NCI-H2107 treated with DMSO at 0.1 percent for 48 hours (cell line): Measurements from ENCODE around the gene PTPN3.
A peak's percentile ranks its signal among the peaks of the same experiment; 100 is the strongest.

Experiments used
- DNase-seq: peaks from one replicate; lab custom pipeline; 2025; ENCODE audit not compliant: unreplicated experiment; lab: John Stamatoyannopoulos, UW

The PTPN3 gene

GRCh38 chr9:109478051-109478563 is 20.0 kb downstream of the PTPN3 start:
- DNase-seq = no peak

- DNase-seq = peak; percentile 53
Measured at GRCh38 chr9:109477258-109478050, 20.7 kb downstream of the PTPN3 start.

DNA sequence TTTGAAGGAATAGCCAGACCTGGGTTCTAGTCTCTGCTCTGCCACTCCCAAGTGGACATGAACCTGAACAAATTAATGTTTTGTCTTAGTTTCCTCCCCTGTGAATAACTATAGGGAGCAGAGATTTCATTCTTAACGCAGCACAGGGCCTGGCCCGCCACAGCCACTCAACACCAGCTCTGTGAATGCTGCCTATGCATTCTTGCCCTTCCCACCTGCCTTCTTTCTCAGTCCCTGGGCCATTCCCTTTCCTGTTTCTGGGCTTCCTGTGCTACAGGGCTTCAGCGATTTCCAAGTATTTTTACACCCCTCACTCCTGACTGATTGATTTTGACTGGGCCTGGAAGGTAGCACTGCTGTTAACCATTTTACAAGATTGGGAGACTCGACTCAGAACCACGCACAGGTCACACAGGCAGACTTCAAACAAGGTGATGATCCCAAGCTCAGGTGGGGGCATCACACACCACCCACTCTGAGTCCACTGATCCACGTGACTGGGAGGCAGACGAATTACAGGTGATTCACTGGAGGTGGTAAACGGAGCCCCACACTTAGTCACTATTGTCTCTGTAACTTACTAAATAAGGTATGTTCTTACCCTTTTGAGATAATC is 21.4 kb downstream of the PTPN3 start:
- no peak for DNase-seq

- no peak for DNase-seq
Measured at GRCh38 chr9:109475526-109475925, 22.6 kb downstream of the PTPN3 start.

- no peak for DNase-seq
Measured at GRCh38 chr9:109474944-109475343, 23.2 kb downstream of the PTPN3 start.

DNA sequence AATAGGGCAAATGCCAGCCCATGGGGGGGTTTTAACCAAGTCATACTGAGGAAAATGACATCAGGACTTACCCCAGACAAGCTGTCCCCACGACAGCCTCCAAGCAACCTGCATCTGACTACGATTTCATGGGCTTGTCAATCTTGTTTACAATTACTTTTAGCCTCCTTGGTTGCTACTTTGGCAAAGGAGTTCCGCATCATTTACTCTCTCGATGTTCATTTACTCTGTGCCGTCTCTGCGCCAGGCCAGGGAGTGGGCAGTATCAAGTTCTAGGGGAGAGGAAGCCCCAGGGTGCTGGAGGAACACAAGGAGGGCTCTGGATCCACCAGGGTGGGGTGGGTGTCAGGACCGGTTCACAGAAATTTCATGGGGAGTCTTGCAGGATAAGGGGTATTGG is 23.9 kb downstream of the PTPN3 start:
- no peak for DNase-seq

DNA sequence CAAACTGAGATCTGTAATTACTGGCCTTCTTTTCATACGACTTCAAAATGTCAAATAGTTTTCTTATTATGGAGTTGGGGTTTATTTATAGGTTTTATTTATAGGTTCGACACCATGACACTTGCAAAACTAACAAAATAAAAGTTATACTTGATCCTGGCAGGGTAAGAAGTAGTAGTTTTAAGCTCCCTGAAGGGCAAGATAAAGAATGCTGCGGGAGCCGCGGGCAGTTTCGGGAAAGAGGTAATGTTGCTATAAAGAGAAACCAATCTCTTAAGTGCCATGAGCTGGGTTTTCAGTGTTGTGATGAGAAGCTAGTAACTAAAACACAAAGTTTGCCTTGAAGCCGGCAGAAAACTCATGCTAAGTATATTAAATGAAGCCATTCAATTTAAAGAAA is 24.8 kb downstream of the PTPN3 start:
- DNase-seq = no peak

GRCh38 chr9:109471475-109472393 is 26.4 kb downstream of the PTPN3 start:
- DNase-seq = no peak

DNA sequence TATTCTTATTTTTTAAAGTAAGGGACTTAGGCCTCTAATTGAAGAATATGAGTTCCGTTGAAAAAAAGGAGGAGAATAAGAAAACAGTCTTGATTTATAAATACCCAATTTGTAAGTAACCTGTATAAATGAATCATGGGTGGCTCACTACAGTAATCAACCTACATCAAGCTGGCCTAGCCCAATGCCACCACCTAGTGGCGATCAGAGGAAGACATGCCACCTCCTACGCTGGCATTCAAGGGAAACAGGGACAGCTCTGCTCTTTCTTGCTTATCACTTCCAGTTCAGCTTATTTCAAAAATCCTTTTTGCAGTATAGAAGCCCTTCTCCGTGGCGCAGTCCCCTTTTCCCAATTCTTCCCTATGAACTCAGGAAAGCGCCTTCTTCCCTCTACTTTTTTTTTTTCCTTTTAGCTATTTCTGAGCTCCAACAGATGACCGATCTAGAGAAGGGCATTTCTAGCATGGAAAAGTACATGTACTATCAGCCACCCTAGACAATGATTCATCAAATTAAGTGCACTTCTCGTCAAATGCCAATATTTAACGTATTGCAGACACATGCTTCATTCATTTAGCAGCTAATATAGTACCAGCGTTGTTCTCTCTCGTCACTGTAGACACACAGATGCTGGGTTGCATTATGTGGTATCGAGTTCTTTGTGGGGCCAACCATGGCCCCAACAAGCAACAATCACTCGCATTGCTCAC is 28.3 kb downstream of the PTPN3 start:
- DNase-seq = peak; percentile 64

- no peak for DNase-seq
Measured at GRCh38 chr9:109468927-109469326, 29.2 kb downstream of the PTPN3 start.

GRCh38 chr9:109467936-109468335 is 30.2 kb downstream of the PTPN3 start:
- DNase-seq = no peak

GRCh38 chr9:109466623-109467590 is 31.2 kb downstream of the PTPN3 start:
- no peak for DNase-seq

DNA sequence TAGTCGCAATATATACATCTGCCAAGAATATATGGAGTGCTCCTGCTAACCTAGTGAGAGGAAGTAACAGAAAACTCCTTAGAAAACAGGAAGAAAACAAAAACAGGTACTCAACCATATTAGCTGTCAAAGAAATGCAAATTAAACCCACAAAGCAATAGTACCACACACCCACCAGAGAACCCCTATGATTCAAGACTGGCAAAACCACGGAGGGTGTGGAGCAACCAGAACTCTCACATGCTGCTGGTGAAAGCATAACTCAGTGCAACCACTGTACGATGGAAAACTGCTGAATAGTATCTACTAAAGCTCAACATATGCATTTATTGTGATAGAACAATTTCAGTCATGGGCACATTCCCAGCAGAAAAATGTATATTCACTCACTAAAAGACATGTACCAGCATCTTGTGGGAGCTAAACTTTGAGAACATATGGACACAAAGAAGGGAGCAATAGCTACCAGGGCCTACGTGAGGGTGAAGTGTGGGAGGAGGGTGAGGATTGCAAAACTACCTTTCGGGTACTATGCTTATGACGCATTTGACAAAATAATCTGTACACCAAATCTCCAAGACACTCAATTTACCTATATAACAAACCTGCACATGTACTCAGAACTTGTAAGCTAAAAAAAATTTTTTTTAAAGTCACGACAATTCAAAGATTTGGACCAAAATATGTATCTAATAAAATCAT is 34.0 kb downstream of the PTPN3 start:
- no peak for DNase-seq

GRCh38 chr9:109460576-109460975 is 37.5 kb downstream of the PTPN3 start:
- DNase-seq = no peak

GRCh38 chr9:109459423-109459822 is 38.7 kb downstream of the PTPN3 start:
- no peak for DNase-seq

DNA sequence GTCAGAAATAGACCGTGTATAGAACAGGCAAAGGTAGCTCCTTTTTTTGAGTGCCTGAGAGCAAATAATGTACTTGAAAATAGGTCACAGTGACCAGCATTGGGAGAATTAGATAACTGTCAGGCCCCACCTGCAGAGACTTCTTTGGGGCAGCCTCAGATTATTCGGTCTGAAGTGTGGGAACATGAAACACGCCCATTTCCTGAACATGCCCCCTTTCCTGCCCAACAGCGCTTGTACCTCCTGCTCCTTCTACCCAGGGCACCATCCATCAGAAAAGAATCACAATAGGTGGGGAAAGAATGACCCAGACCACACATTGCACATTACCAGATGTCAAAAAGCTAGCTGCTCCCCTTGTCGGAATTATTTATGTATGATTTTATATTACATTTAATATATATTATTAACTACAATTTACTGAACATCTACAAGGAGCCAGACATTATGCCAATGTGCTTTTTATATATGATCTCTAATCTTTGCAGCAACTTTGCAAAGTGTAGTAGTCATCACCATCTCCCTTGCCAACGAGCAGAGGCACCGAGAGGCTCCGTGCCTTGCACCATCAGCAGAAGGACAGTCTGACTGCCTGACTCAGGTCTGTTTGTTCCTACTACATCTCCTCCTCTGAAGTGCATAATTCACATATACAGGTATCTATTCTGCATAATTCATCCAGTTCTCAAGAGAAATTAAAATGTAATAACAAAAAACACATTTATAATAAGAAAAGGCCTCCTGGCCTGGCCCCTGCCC is 39.5 kb downstream of the PTPN3 start:
- no peak for DNase-seq

- DNase-seq = no peak
Measured at GRCh38 chr9:109456811-109457210, 41.3 kb downstream of the PTPN3 start.

- no peak for DNase-seq
Measured at GRCh38 chr9:109455861-109456260, 42.2 kb downstream of the PTPN3 start.
